Cardiac muscle cell (in vitro differentiated cells and primary cell): ENCODE results near the gene FAM47B. TPM values are rescaled to one million over a fixed set of nuclear protein-coding genes. Genes with fewer than 3 reads are reported as not detected.

ENCODE experiments used
- DNase-seq, 2 donors: peaks; one replicate each; pipeline versions ENCODE4 v3.0.0 to v3.0.0-alpha.2; 2010 to 2017; ENCODE audit warnings: low read depth in 1 of 2, low spot score in 1 of 2
- H3K27ac ChIP-seq: fragments of 200-600 bp; sonication (generic); 2 replicates; pipeline ENCODE4 v1.5.1; 2016
- H3K27me3 ChIP-seq: fragments of 200-600 bp; sonication (generic); 2 replicates; pipeline ENCODE4 v1.6.0; 2016; ENCODE audit warnings: control low read depth
- H3K36me3 ChIP-seq: fragments of 200-600 bp; sonication (generic); 2 replicates; pipeline ENCODE4 v1.5.1; 2016; ENCODE audit warnings: control low read depth
- H3K4me1 ChIP-seq: fragments of 200-600 bp; sonication (generic); 2 replicates; pipeline ENCODE4 v1.8.1; 2017; ENCODE audit warnings: low read depth, mild to moderate bottlenecking, mixed run types
- H3K4me3 ChIP-seq: fragments of 200-600 bp; sonication (generic); 2 replicates; pipeline ENCODE4 v1.5.1; 2016; ENCODE audit warnings: mild to moderate bottlenecking
- H3K9me3 ChIP-seq: fragments of 200-600 bp; sonication (generic); 2 replicates; pipeline ENCODE4 v1.5.1; 2017; ENCODE audit warnings: low read depth, mild to moderate bottlenecking, control low read depth
- CTCF ChIP-seq: IDR thresholded peaks from 2 replicates; pipeline ENCODE4 v1.5.1; 2012; ENCODE audit warnings: low read depth, mild to moderate bottlenecking, low read length
- polyA plus RNA-seq: library from polyadenylated mRNA; unstranded; fragments of >200 nt; fragmentation: Nextera tagmentation; extraction: Ambion mirVana; gene quantifications from 2 replicates; pipeline ENCODE4 v1.2.1, GENCODE V29; 2016
- total RNA-seq: library from RNA; depleted of rRNA; stranded (reverse); fragments of >200 nt; gene quantifications from 2 replicates; pipeline ENCODE4 v1.2.3, GENCODE V29; 2016

FAM47B gene
- total and polyA plus RNA-seq, 2 experiments from 2014 or later: not detected

GRCh38 chrX:34943235-34943634 lies 639 bp downstream of the FAM47B start:
- Histone ChIP-seq H3K4me3 (no peak overlapping the region), H3K27me3 (no peaks in the 10 kb centered on the region), H3K36me3 (no peaks in the 10 kb centered on the region), H3K27ac (no peak overlapping the region), H3K4me1 (no peaks in the 10 kb centered on the region), H3K9me3 (no peaks in the 10 kb centered on the region)
- TF ChIP-seq CTCF: no peak
- no peak for DNase-seq

DNA sequence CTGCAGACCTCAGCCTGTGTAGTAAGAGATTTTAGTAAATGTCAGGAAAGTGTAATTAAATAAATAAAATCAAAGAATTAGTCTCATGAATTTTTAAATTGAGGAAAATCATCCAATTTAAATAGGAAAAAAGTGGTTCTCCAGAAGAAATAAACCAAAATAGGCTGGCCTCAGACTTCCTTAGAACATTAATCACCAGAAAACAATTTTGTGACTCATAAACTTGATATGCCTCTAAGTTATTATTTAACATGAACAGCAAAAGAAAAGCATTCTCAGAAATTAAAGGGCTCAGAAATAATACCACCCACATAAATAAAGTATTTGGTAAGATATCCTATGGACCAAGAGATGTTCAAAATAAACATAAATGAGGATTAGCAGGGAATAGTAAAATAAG lies 14.3 kb downstream of the FAM47B start:
- Histone ChIP-seq H3K27me3 (no peaks in the 10 kb centered on the region), H3K9me3 (no peaks in the 10 kb centered on the region), H3K4me3 (no peak overlapping the region), H3K27ac (no peak overlapping the region), H3K4me1 (no peaks in the 10 kb centered on the region), H3K36me3 (no peaks in the 10 kb centered on the region)
- peak in 1 of 2 donors; percentile 32 for DNase-seq
- no peak for TF ChIP-seq CTCF

DNA sequence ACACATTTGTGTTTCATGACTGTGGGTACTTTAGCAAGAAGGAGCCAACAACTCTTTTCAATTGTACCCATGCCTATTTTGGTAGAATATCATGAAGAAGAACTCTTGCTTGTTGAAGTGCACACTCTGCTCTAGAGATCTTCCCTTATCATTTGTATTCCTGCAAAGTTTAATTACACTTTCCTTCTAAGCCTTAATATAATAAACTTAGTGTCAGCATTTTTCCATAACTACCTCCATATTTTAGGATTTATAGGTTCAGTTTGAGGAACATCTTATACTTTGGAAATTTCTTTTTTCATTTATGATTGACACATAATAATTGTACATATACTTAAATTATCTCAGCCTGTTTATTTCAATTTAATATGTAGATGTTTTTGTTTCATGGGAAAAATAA lies 19.1 kb downstream of the FAM47B start:
- no peaks in the 10 kb centered on the region for H3K4me1 ChIP-seq
- no peaks in the 10 kb centered on the region for H3K9me3 ChIP-seq
- H3K27me3 ChIP-seq: no peaks in the 10 kb centered on the region
- no peaks in the 10 kb centered on the region for H3K36me3 ChIP-seq
- no peak overlapping the region for H3K27ac ChIP-seq
- no peak overlapping the region for H3K4me3 ChIP-seq
- no peak for TF ChIP-seq CTCF
- DNase-seq: no peak

GRCh38 chrX:34972206-34972605 lies 29.6 kb downstream of the FAM47B start:
- no peak for DNase-seq
- no peak overlapping the region for H3K27ac ChIP-seq
- no peaks in the 10 kb centered on the region for H3K27me3 ChIP-seq
- H3K36me3 ChIP-seq: no peaks in the 10 kb centered on the region
- no peaks in the 10 kb centered on the region for H3K9me3 ChIP-seq
- no peaks in the 10 kb centered on the region for H3K4me1 ChIP-seq
- no peak for TF ChIP-seq CTCF
- no peak overlapping the region for H3K4me3 ChIP-seq

DNA sequence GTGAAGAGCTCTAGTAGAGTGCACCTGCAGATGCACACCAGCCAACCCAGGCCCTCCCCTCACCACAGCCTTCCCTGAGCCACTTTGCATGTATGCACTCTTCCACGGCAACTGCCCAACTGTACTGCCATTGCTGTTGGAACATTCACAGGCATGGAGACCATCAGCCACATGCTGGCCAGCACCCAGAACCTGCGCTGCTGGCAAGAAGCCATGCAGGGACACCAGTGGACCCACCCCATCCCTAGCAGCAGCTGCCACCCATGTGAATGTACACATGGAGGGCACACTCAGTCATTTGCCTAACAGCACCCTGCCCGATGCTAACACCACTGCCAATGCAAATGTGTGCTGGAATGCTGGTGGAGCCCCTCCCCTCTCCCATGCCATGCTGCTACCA lies 35.6 kb downstream of the FAM47B start:
- no peak overlapping the region for H3K27ac ChIP-seq
- no peaks in the 10 kb centered on the region for H3K4me1 ChIP-seq
- TF ChIP-seq CTCF: no peak

GRCh38 chrX:34987646-34988045 lies 45.0 kb downstream of the FAM47B start:
- no peak for DNase-seq
- no peak overlapping the region for H3K27ac ChIP-seq
- no peaks in the 10 kb centered on the region for H3K9me3 ChIP-seq
- H3K4me1 ChIP-seq: no peaks in the 10 kb centered on the region
- no peak for TF ChIP-seq CTCF
- no peak overlapping the region for H3K4me3 ChIP-seq
- no peaks in the 10 kb centered on the region for H3K27me3 ChIP-seq
- no peaks in the 10 kb centered on the region for H3K36me3 ChIP-seq

More for the DNA sequence above, 35.6 kb downstream of the FAM47B start:
- no peaks in the 10 kb centered on the region for H3K9me3 ChIP-seq
- no peak for DNase-seq
- H3K4me3 ChIP-seq: no peak overlapping the region
- H3K36me3 ChIP-seq: no peaks in the 10 kb centered on the region
- no peaks in the 10 kb centered on the region for H3K27me3 ChIP-seq
